H9 (cell line): ENCODE results near the gene APAF1. TPM values are rescaled to one million over a fixed set of nuclear protein-coding genes. Genes with fewer than 3 reads are reported as not detected.

Experiments used
- DNase-seq: peaks from one replicate; pipeline ENCODE4 v3.0.0-alpha.2; 2017
- H2AFZ ChIP-seq: one replicate; pipeline ENCODE4 v1.6.1; 2013; ENCODE audit warnings: mild to moderate bottlenecking, low read length, control low read depth, moderate library complexity
- H2AK5ac ChIP-seq: 2 replicates; pipeline ENCODE4 v1.6.1; 2013; ENCODE audit warnings: low read length, control low read depth, mixed read lengths; ENCODE audit not compliant: insufficient read length
- H2BK120ac ChIP-seq: one replicate; pipeline ENCODE4 v1.6.1; 2013; ENCODE audit warnings: low read depth, mild to moderate bottlenecking, low read length, control low read depth, inconsistent platforms; ENCODE audit not compliant: poor library complexity, severe bottlenecking
- H2BK12ac ChIP-seq: 2 replicates; pipeline ENCODE4 v1.6.1; 2013; ENCODE audit warnings: low read length, control low read depth, mixed read lengths, low read depth; ENCODE audit not compliant: insufficient read length
- H2BK15ac ChIP-seq: 2 replicates; pipeline ENCODE4 v1.6.1; 2013; ENCODE audit warnings: low read depth, low read length, control low read depth
- H2BK20ac ChIP-seq: one replicate; pipeline ENCODE4 v1.6.1; 2013; ENCODE audit warnings: low read depth, mild to moderate bottlenecking, low read length, control low read depth, inconsistent platforms; ENCODE audit not compliant: poor library complexity, severe bottlenecking
- H2BK5ac ChIP-seq: 2 replicates; pipeline ENCODE4 v1.6.1; 2013; ENCODE audit warnings: low read length, control low read depth, mixed read lengths; ENCODE audit not compliant: insufficient read length
- H3K14ac ChIP-seq: 2 replicates; pipeline ENCODE4 v1.6.1; 2013; ENCODE audit warnings: low read length, control low read depth; ENCODE audit not compliant: insufficient read depth
- H3K18ac ChIP-seq: 2 replicates; pipeline ENCODE4 v1.6.1; 2013; ENCODE audit warnings: low read depth, mild to moderate bottlenecking, mixed read lengths, low read length, control low read depth; ENCODE audit not compliant: insufficient read length
- H3K23ac ChIP-seq: 2 replicates; pipeline ENCODE4 v1.6.1; 2013; ENCODE audit warnings: low read length, control low read depth, mixed read lengths, low read depth; ENCODE audit not compliant: insufficient read length
- H3K23me2 ChIP-seq: 2 replicates; pipeline ENCODE4 v1.6.1; 2013; ENCODE audit warnings: low read depth, mild to moderate bottlenecking, mixed read lengths, low read length, control low read depth; ENCODE audit not compliant: insufficient read length, poor library complexity, severe bottlenecking
- H3K27ac ChIP-seq: 2 replicates; pipeline ENCODE4 v1.5.1; 2013; ENCODE audit warnings: low read length, control low read depth, mixed read lengths, low read depth; ENCODE audit not compliant: insufficient read length
- H3K27me3 ChIP-seq: 2 replicates; pipeline ENCODE4 v1.6.1; 2013; ENCODE audit warnings: low read length, control low read depth, inconsistent platforms; ENCODE audit not compliant: insufficient read depth
- H3K4ac ChIP-seq: 2 replicates; pipeline ENCODE4 v1.6.1; 2013; ENCODE audit warnings: low read depth, mild to moderate bottlenecking, control low read depth, inconsistent platforms, low read length, moderate library complexity
- H3K4me1 ChIP-seq: 2 replicates; pipeline ENCODE4 v1.6.1; 2013; ENCODE audit warnings: low read length, control low read depth, inconsistent platforms; ENCODE audit not compliant: insufficient read depth
- H3K4me2 ChIP-seq: 2 replicates; pipeline ENCODE4 v1.6.1; 2013; ENCODE audit warnings: low read length, control low read depth, mixed read lengths; ENCODE audit not compliant: insufficient read length, insufficient read depth
- H3K56ac ChIP-seq: 2 replicates; pipeline ENCODE4 v1.6.1; 2013; ENCODE audit warnings: low read depth, mild to moderate bottlenecking, mixed read lengths, low read length, control low read depth; ENCODE audit not compliant: insufficient read length
- H3K79me1 ChIP-seq: 2 replicates; pipeline ENCODE4 v1.6.1; 2013; ENCODE audit warnings: low read depth, mild to moderate bottlenecking, moderate library complexity, low read length, control low read depth, inconsistent platforms; ENCODE audit not compliant: insufficient read depth, poor library complexity, severe bottlenecking
- H3K79me2 ChIP-seq: 2 replicates; pipeline ENCODE4 v1.6.1; 2013; ENCODE audit warnings: low read length, control low read depth, inconsistent platforms; ENCODE audit not compliant: insufficient read depth
- H3K9ac ChIP-seq: 2 replicates; pipeline ENCODE4 v1.6.1; 2013; ENCODE audit warnings: low read length, control low read depth, mixed read lengths; ENCODE audit not compliant: insufficient read length; ENCODE audit errors: extremely low read depth
- H3K9me3 ChIP-seq: one replicate; pipeline ENCODE4 v1.6.1; 2013; ENCODE audit warnings: low read depth, low read length, inconsistent platforms; ENCODE audit not compliant: control insufficient read depth
- H3T11ph ChIP-seq: one replicate; pipeline ENCODE4 v1.6.1; 2013; ENCODE audit warnings: mild to moderate bottlenecking, low read length, control low read depth, inconsistent platforms
- H4K20me1 ChIP-seq: one replicate; pipeline ENCODE4 v1.6.1; 2013; ENCODE audit not compliant: control insufficient read depth, insufficient read length, insufficient read depth
- H4K5ac ChIP-seq: 2 replicates; pipeline ENCODE4 v1.6.1; 2013; ENCODE audit warnings: low read depth, mild to moderate bottlenecking, mixed read lengths, low read length, control low read depth; ENCODE audit not compliant: insufficient read length
- H4K8ac ChIP-seq: replicated peaks from 2 replicates; pipeline ENCODE4 v1.6.1; 2013; ENCODE audit warnings: low read length, control low read depth, mixed read lengths, low read depth; ENCODE audit not compliant: insufficient read length
- H4K91ac ChIP-seq: 2 replicates; pipeline ENCODE4 v1.6.1; 2013; ENCODE audit warnings: low read depth, mild to moderate bottlenecking, moderate library complexity, mixed read lengths, low read length, control low read depth; ENCODE audit not compliant: insufficient read length
- H3K27ac Mint-ChIP-seq, 3 experiments: 2 replicates in 2 of 3; 3 replicates in 1 of 3; pipeline ENCODE4 v1.8.0; 2020 to 2021; ENCODE audit warnings: mixed read lengths in 3 of 3, mild to moderate bottlenecking in 1 of 3, moderate library complexity in 1 of 3
- H3K27me3 Mint-ChIP-seq: 2 replicates; pipeline ENCODE4 v1.8.0; 2021; ENCODE audit warnings: low read depth, mild to moderate bottlenecking, moderate library complexity, mixed read lengths
- H3K36me3 Mint-ChIP-seq, 3 experiments: 2 replicates in 2 of 3; 3 replicates in 1 of 3; pipeline ENCODE4 v1.8.0; 2020 to 2021; ENCODE audit warnings: low read depth in 3 of 3, mixed read lengths in 3 of 3; ENCODE audit not compliant: insufficient read depth in 1 of 3
- H3K4me1 Mint-ChIP-seq, 2 experiments: 2 replicates each; pipeline ENCODE4 v1.8.0; 2020; ENCODE audit warnings: mixed read lengths in 2 of 2
- H3K4me3 Mint-ChIP-seq, 2 experiments: 2 replicates in 1 of 2; 3 replicates in 1 of 2; pipeline ENCODE4 v1.8.0; 2020 to 2021; ENCODE audit warnings: mild to moderate bottlenecking in 2 of 2, mixed read lengths in 2 of 2, moderate library complexity in 1 of 2
- H3K9me3 Mint-ChIP-seq, 2 experiments: 2 replicates in 1 of 2; 3 replicates in 1 of 2; pipeline ENCODE4 v1.8.0; 2020; ENCODE audit warnings: mild to moderate bottlenecking in 2 of 2, mixed read lengths in 2 of 2, moderate library complexity in 1 of 2
- WGBS: extraction: QIAGEN DNeasy Blood & Tissue Kit; methylation state at CpG from one replicate; pipeline ENCODE4 v1.1.7; 2013; ENCODE audit warnings: missing lambda C conversion rate, low lambda C conversion rate, mixed read lengths; ENCODE audit not compliant: insufficient read length; ENCODE audit errors: extremely low coverage; 5-methylcytosine and 5-hydroxymethylcytosine counted together
- total RNA-seq: library from RNA; stranded (reverse); gene quantifications from 2 replicates; pipeline ENCODE4 v1.2.1, GENCODE V29; 2021
- TF ChIP-seq, protein P1 (sequence below): fragments of 200-600 bp; sonication (generic); conservative IDR thresholded peaks from 3 replicates; pipeline ENCODE4 v1.8.0; 2021; ENCODE audit warnings: antibody characterized with exemption, mild to moderate bottlenecking

APAF1 gene
- total RNA-seq, 1 experiment from 2014 or later = 16.5 TPM

DNA sequence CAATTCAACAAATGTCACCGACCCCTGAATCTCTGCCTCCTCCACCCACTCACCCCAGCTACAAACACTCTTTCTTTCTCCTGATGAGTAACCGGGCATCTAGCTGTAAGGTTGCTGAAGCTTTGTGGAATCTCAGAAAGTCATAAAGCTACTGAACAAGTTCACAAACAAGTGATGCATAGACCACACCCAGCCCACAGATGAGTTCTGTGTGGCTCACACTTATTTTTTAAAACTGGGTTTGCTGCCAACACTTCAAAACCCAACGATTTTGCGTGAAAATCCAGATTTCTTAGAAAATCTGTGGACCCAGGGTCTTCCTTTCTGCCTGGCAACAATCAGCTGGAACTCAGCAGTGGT, 96.1 kb downstream of the APAF1 start:
- Histone ChIP-seq H4K20me1 (no peaks in the 10 kb centered on the region), H3K79me2 (no peaks in the 10 kb centered on the region), H3K23ac (no peak overlapping the region), H3K9ac (no peak overlapping the region), H3K27ac (no peak overlapping the region), H3K56ac (no peak overlapping the region), H3K18ac (no peak overlapping the region), H2AFZ (no peak overlapping the region), H2BK120ac (no peak overlapping the region), H3K14ac (no peak overlapping the region), H3K27me3 (no peaks in the 10 kb centered on the region), H3K79me1 (no peaks in the 10 kb centered on the region), H2AK5ac (no peak overlapping the region), H2BK20ac (no peak overlapping the region), H2BK5ac (no peak overlapping the region), H4K91ac (no peak overlapping the region), H4K8ac (no peak overlapping the region), H3K4ac (no peak overlapping the region), H3K4me2 (no peak overlapping the region), H4K5ac (no peak overlapping the region), H3K23me2 (no peaks in the 10 kb centered on the region), H3T11ph (no peak overlapping the region), H3K9me3 (no peaks in the 10 kb centered on the region), H2BK12ac (no peak overlapping the region), H2BK15ac (no peak overlapping the region), H3K4me1 (peaks cover 3% of the 10 kb centered on the region; the same call in 1 of the 2 replicates)
- no peak overlapping the region for H3K4me3 Mint-ChIP-seq
- no peak for DNase-seq
- TF ChIP-seq, protein P1, sequence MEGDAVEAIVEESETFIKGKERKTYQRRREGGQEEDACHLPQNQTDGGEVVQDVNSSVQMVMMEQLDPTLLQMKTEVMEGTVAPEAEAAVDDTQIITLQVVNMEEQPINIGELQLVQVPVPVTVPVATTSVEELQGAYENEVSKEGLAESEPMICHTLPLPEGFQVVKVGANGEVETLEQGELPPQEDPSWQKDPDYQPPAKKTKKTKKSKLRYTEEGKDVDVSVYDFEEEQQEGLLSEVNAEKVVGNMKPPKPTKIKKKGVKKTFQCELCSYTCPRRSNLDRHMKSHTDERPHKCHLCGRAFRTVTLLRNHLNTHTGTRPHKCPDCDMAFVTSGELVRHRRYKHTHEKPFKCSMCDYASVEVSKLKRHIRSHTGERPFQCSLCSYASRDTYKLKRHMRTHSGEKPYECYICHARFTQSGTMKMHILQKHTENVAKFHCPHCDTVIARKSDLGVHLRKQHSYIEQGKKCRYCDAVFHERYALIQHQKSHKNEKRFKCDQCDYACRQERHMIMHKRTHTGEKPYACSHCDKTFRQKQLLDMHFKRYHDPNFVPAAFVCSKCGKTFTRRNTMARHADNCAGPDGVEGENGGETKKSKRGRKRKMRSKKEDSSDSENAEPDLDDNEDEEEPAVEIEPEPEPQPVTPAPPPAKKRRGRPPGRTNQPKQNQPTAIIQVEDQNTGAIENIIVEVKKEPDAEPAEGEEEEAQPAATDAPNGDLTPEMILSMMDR = no peak
- no peaks in the 10 kb centered on the region for H3K9me3 Mint-ChIP-seq
- H3K36me3 Mint-ChIP-seq = no peaks in the 10 kb centered on the region
- no CpG with 5 or more reads among the region's 4 CpGs for WGBS
- no peak overlapping the region for H3K27ac Mint-ChIP-seq
- H3K4me1 Mint-ChIP-seq = peaks cover 23 to 27% of the 10 kb centered on the region in 2 experiments
- H3K27me3 Mint-ChIP-seq = peaks cover 15% of the 10 kb centered on the region
